Calu3 (cell line): ENCODE measurements around the gene TMEM256. TPM values are rescaled to one million over a fixed set of nuclear protein-coding genes. Genes with fewer than 3 reads are reported as not detected.

ENCODE experiments used
- BruUV-seq: library from RNA; stranded (reverse); fragments of 400-500 nt; replicated peaks from 2 replicates; lab custom pipeline; 2021; lab: Mats Ljungman, UMichigan
- CTCF ChIA-PET: fragments of 300-600 bp; sonication (Branson Sonifier 250); formaldehyde crosslinking; loops from one replicate; lab custom pipeline; 2022; ENCODE audit warnings: antibody characterized with exemption; lab: Charles Lee
- DNase-seq: peaks from one replicate; pipeline ENCODE4 v3.0.0; 2022
- H3K27ac Mint-ChIP-seq: one replicate; pipeline ENCODE4 v1.8.0; 2022; ENCODE audit warnings: mixed read lengths; ENCODE audit not compliant: unreplicated experiment
- H3K27me3 Mint-ChIP-seq: one replicate; pipeline ENCODE4 v1.8.0; 2022; ENCODE audit warnings: mixed read lengths; ENCODE audit not compliant: unreplicated experiment
- H3K36me3 Mint-ChIP-seq: one replicate; pipeline ENCODE4 v1.8.0; 2022; ENCODE audit warnings: mild to moderate bottlenecking, moderate library complexity, mixed read lengths; ENCODE audit not compliant: insufficient read depth, unreplicated experiment
- H3K4me1 Mint-ChIP-seq: one replicate; pipeline ENCODE4 v1.8.0; 2022; ENCODE audit warnings: mild to moderate bottlenecking, low read depth, mixed read lengths; ENCODE audit not compliant: unreplicated experiment
- H3K4me3 Mint-ChIP-seq: one replicate; pipeline ENCODE4 v1.8.0; 2022; ENCODE audit warnings: mild to moderate bottlenecking, low read depth, moderate library complexity, mixed read lengths; ENCODE audit not compliant: unreplicated experiment
- H3K9me3 Mint-ChIP-seq: one replicate; pipeline ENCODE4 v1.8.0; 2022; ENCODE audit warnings: low read depth, mixed read lengths; ENCODE audit not compliant: unreplicated experiment
- intact Hi-C: fragments of 100-400 bp; cut with micrococcal nuclease; formaldehyde crosslinking; loops from one replicate; pipeline ENCODE4 v1.10.0; 2022; ENCODE audit not compliant: unreplicated experiment
- total RNA-seq: library from RNA; stranded (reverse); gene quantifications from 2 replicates; pipeline ENCODE4 v1.2.3, GENCODE V29; 2022
- TF ChIP-seq, protein P1 (sequence below): fragments of 200-600 bp; IDR thresholded peaks from one replicate; pipeline ENCODE4 v1.8.0; 2022; ENCODE audit warnings: antibody characterized with exemption; ENCODE audit not compliant: unreplicated experiment

The TMEM256 gene
- total RNA-seq, 1 experiment from 2014 or later, result 47.8 TPM

DNA sequence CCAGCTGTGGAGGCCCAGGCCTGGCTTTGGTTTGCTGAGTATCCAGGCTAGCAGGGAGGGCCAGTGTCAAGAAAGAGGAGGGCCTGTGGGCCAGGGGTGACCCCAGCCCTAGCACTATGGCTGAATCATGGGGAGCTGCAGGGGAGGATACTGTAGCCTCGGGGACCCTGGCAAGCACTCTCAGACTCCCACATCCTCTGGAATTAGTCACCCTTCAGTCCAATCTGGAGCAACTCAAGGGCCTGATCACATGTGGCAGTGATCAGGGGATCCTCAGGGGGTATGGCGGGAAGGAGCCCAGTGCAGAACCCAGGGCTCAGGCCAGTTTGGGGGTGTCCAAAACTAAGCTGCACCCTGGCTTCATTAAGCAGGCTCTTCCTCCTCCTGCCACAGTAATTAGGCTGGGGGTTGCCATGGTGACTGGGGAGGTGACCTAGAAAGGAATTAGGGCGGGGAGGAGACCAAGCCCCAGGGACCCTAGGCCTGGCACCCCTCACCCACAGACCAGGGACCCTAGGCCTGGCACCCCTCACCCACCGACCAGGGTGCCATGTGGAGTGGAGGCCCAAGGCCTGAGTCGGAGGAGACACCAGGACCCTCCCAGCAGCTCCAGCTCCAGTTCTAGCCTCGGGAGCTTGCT is 9.6 kb upstream of the TMEM256 start:
- TF ChIP-seq, protein P1, sequence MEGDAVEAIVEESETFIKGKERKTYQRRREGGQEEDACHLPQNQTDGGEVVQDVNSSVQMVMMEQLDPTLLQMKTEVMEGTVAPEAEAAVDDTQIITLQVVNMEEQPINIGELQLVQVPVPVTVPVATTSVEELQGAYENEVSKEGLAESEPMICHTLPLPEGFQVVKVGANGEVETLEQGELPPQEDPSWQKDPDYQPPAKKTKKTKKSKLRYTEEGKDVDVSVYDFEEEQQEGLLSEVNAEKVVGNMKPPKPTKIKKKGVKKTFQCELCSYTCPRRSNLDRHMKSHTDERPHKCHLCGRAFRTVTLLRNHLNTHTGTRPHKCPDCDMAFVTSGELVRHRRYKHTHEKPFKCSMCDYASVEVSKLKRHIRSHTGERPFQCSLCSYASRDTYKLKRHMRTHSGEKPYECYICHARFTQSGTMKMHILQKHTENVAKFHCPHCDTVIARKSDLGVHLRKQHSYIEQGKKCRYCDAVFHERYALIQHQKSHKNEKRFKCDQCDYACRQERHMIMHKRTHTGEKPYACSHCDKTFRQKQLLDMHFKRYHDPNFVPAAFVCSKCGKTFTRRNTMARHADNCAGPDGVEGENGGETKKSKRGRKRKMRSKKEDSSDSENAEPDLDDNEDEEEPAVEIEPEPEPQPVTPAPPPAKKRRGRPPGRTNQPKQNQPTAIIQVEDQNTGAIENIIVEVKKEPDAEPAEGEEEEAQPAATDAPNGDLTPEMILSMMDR, result no peak
- H3K27me3 Mint-ChIP-seq, result peaks cover under 1% of the 10 kb centered on the region
- no peak overlapping the region for H3K27ac Mint-ChIP-seq
- no peak overlapping the region for H3K4me3 Mint-ChIP-seq
- DNase-seq, result no peak
- CTCF ChIA-PET, result no interaction called here
- no peaks in the 10 kb centered on the region for H3K9me3 Mint-ChIP-seq
- intact Hi-C loops, result no loop called here
- no TSS peak for BruUV-seq
- no peaks in the 10 kb centered on the region for H3K4me1 Mint-ChIP-seq
- peaks cover 9% of the 10 kb centered on the region for H3K36me3 Mint-ChIP-seq

DNA sequence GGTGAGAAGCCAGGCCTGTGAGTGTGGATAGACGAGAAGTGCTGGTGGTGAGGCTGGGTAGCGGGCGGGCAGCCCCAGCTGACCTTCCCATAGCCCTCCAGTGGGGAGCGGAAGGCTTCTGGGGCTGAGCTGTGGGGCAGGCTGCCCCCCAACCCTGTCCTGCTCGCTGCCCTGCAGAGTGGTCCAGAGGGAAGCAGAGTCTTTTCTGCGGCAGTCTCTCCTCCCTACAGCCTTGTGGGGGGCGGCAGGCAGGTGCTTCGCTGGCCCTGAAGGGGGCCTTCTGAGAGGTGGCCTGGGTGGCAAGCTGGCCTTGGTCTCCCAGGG is 7.5 kb upstream of the TMEM256 start:
- intact Hi-C loops, result no loop called here
- no TSS peak for BruUV-seq
- H3K36me3 Mint-ChIP-seq, result peaks cover 9% of the 10 kb centered on the region

DNA sequence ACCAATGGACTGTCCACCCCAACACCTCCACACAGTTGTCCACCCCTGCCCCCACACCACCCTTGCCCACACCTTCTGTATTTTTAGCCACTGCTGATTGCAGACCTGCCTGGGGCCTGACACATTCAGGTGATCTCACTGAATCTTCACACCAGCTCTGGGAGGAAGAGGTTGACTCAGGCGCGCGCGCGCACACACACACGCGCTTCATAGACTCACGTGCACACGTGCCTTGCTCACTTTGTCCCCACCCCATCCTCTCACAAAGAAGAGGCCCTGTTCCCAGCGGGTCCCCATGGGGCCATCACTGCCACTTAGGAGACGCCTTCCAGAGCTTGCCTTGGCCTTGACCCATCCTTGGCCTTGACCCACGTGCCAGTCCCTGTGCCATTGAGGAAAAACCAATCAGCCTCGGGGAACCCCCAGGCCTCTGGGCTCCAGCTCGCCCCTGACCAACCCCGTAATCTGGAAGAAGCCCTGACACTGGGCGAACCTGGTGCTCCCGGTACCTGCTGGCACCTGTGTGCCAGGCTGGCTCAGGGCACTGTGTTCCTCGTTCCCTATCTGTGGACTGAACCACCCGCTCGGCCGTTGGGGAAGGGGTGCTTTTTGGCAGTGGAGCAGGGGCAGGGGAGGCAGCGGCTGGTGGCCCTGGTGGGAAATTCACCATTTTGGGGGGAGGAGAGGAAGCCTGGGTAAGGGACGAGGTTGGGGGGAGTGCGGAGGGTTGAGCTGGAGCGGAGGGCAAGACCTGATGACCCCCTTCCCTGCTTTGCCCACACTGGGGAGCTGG is 6.9 kb upstream of the TMEM256 start:
- no TSS peak for BruUV-seq

More for the DNA sequence above, 7.5 kb upstream of the TMEM256 start:
- Mint-ChIP-seq H3K4me3 (no peak overlapping the region), H3K4me1 (no peaks in the 10 kb centered on the region), H3K27ac (no peak overlapping the region), H3K9me3 (no peaks in the 10 kb centered on the region), H3K27me3 (peaks cover 2% of the 10 kb centered on the region)
- CTCF ChIA-PET, result no interaction called here
- TF ChIP-seq, protein P1, result no peak
- DNase-seq, result no peak

DNA sequence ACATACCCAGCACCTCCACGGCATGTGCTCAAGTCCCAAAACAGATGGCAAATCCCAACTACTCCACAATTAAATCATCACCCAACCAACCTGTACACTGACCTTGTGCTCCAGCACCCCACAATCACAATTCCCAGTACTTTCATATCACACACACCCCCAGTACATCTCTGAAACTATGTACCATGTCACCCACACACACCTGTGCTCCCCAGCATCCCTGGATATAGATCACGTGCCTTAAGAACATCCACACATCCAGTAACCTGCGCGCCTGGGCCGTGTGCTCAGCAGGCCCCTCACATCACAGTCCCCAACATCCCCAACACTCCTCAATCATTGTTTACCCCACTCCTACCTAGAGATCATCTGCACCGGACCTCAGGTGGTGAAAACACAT is 5.8 kb upstream of the TMEM256 start:
- CTCF ChIA-PET, result no interaction called here
- intact Hi-C loops, result no loop called here
- no peak overlapping the region for H3K4me3 Mint-ChIP-seq
- H3K9me3 Mint-ChIP-seq, result no peaks in the 10 kb centered on the region
- no TSS peak for BruUV-seq
- DNase-seq, result no peak
- H3K27me3 Mint-ChIP-seq, result peaks cover 17% of the 10 kb centered on the region
- H3K4me1 Mint-ChIP-seq, result peaks cover 9% of the 10 kb centered on the region
- TF ChIP-seq, protein P1, result no peak
- H3K27ac Mint-ChIP-seq, result no peak overlapping the region
- peaks cover 21% of the 10 kb centered on the region for H3K36me3 Mint-ChIP-seq

More for the DNA sequence above, 6.9 kb upstream of the TMEM256 start:
- Mint-ChIP-seq H3K9me3 (no peaks in the 10 kb centered on the region), H3K4me1 (peaks cover 5% of the 10 kb centered on the region), H3K27ac (no peak overlapping the region), H3K27me3 (peaks cover 7% of the 10 kb centered on the region), H3K4me3 (no peak overlapping the region), H3K36me3 (peaks cover 10% of the 10 kb centered on the region)
- no peak for DNase-seq
- TF ChIP-seq, protein P1, result no peak
- intact Hi-C loops, result no loop called here
- CTCF ChIA-PET, result no interaction called here
